T-helper 2 cell treated with Interferon-gamma antibody and Interleukin-4, amounts not matched to agents 100 ng/mL and 5 ng/mL, for 36 hours (primary cell): Measurements from ENCODE around the gene SMG6. TPM values are rescaled to one million over a fixed set of nuclear protein-coding genes. Genes with fewer than 3 reads are reported as not detected.

Experiments used
- intact Hi-C: fragments of 100-400 bp; cut with micrococcal nuclease; formaldehyde crosslinking; loops from one replicate; pipeline ENCODE4 v1.15.1; 2023
- total RNA-seq: library from RNA; stranded (reverse); gene quantifications from 2 replicates; pipeline ENCODE4 v1.2.3, GENCODE V29; 2022

SMG6 gene
- total RNA-seq, 1 donor from 2014 or later: 56.0 TPM

DNA sequence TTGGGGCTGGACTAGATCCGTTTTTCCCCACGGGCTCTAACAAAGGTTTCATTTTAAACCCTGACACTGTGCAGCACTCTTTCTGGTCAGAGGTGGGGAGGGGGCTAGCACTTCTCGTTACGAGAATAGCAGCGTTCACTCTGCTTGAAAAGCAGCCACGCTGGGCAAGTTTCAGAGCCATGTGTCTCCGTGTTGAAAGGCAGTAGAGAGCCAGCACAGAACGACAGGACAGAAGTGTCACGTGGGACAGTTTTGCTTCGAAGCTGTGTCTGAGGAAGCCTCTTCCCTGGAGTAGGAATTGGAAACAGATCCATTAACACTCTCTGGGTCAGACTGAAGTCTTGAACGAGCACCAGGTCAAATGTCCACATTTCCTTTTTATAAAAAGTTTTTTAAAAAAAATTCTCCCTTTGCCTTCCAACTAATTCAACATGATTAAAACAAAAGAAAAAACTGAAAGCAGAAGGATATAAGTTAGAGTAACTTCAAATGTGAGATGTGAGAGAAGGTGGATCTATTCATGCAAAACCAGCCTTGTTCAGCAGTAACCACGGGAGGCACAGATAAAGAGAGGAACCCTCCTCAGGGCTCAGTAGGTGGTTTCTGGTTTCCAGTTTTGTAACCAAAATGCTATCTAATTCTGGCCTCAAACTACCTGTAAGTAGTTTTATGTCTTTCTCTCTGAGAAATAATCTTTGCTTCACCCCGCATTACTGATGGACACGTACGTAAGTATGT is 65.0 kb downstream of the SMG6 start:
- intact Hi-C loops: no loop called here

DNA sequence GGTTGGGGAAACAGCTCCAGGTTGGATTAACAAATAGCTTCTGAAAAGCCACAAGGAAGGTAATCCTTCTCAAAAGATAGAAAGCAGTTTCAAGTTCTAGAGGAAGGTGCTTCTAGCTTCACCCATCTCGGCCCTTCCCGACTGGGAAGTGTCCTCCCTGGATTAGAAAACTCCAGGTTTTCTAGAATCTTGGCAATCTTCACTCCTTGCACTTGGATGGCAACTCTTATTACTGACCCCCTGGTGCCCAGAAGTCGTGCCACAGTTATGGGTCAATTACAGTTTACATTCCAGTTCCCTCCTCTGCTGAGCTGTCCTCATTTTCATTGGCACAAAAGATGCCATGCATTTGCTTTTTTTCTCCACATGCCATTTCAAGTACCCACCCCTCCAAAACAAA is 65.6 kb downstream of the SMG6 start:
- intact Hi-C loops: no loop called here

DNA sequence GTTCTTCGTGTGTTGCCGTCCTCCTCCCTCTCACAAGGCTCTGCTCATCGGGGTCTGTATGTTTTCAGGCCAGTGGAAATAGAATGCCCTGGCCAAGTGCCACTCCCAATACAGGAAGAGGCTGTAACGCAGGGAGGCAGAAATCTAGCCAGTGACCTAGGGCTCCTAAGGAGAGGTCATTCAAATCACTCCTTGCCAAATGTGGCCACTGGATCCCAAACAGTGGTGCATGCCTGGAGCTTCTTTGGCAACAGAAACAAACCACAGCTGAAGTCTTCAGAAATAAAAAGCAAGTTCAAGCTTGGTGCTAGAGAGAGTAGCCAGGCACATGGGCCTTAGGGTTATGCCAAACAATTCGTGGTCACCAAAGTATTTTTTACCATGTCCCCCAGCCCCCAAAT is 66.1 kb downstream of the SMG6 start:
- intact Hi-C loops: no loop called here

GRCh38 chr17:2235792-2236366 is 67.7 kb downstream of the SMG6 start:
- intact Hi-C loops: no loop called here

DNA sequence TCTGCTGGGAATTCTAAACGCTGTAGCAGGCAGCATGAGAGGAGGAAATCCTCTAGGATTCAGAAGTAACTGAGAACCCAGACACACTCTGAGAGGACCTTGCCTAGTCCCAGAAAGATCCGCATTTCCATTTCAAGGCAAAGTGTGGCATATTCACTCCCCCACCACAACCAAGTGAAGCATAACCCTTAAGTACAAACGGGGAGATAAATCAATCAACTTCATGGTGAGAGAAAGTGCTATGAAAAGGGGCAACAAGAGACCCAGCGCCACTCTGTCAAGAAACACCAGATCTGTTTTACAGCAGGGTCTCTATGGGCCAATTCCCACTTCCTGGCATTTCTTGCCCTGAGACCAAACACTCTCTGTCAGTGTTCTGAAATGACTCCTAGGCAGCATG is 68.3 kb downstream of the SMG6 start:
- intact Hi-C loops: no loop called here

- intact Hi-C loops: no loop called here
Observed at GRCh38 chr17:2233441-2233947, 70.1 kb downstream of the SMG6 start.

GRCh38 chr17:2232244-2232638 is 71.3 kb downstream of the SMG6 start:
- intact Hi-C loops: no loop called here

- intact Hi-C loops: no loop called here
Observed at GRCh38 chr17:2230877-2231276, 72.7 kb downstream of the SMG6 start.

DNA sequence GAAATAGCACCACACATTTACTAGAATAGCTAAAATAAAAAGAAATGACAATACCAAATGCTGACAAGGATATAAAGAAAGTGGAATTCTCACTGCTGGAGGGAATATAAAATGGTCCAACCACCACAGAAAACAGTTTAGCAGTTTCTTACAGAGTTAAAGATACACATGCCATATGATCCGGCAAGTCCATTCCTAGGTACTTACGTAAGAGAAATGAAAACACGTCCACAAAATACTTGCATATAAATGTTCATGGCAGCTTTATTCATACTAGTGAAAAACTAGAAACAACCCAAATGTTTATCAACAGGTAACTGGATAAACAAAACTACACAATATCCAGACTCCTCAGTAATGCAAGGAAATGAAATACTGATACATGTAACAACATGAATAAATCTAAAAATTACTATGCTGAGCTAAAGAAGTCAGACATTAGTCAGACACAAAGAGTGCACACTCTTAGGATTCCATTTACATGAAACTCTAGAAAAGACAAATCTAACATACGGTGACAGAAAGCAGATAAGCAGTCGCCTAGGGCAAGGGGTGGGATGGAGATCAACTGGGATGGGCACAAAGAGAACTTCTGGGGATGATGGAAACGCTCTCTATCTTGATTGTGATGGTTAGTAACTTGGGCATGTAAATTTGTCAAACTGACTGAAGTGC is 76.4 kb downstream of the SMG6 start:
- intact Hi-C loops: no loop called here

- intact Hi-C loops: no loop called here
Observed at GRCh38 chr17:2223617-2223927, 80.0 kb downstream of the SMG6 start.

DNA sequence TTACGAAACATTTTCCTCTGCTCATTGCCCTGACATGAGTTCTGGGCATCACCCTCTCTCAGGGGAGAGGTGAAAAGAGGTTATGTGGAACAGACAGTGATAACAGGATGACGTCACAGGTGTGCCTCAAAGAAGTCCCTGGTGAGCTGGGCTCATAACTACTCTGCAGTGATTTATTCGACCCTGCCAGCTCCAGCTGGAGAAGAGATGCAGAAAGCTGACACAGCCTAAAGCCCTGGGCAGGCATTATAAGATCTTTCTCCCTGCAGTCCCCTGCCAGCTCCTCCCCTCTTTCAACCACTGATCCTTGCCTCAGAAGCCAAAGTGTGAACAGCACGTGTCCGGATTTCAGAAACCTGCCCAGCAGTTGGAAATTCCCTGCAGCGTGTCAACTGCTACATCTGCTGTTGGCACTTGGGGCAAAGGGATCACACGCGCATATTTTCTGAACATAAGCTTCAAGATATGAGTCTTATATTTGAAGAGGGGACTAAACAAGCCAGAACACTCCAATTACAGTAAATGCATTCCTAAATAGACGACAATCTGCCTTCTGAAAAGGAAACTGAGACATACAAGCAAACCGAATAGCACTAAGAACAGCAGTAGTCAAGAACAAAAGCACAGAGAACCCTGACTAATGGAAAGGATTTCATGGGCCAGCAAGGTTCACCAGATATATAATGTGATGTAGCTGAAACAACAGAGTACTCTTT is 80.5 kb downstream of the SMG6 start:
- intact Hi-C loops: no loop called here

DNA sequence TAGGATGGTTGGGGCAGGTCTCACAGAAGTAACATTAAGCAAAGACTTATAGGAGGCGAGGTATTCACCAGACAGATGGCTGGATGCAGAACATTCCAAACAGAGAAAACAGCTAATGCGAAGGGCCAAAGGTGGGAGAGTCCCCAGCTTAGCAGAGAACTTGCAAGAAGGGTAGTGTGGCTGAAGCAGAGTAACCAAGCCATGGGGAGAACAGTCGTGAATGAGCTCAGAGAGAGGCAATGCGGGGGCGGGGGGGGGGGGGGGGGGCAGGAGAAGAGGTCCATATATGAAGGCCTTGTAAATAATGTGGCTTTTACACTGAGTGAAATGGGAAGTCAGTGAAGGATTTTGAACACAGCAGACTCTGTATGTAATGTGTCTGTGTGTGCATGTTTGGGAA is 81.3 kb downstream of the SMG6 start:
- intact Hi-C loops: no loop called here

DNA sequence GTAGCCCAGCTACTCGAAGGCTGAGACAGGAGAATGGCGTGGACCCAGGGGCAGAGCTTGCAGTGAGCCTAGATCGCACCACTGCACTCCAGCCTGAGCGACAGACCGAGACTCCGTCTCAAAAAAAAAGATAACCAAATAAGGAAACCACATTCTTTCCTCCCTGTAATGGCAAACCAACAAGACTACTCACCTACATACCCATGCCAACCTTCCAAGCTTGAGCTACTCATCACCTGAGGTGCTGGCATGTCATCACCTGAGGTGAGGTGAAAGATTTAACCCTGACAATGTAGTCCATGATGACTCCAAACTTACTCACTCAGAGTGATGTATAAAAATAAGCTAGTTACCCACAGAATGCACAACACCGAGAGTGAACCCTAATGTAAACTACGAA is 85.2 kb downstream of the SMG6 start:
- intact Hi-C loops: no loop called here

- intact Hi-C loops: no loop called here
Observed at GRCh38 chr17:2215616-2216364, 87.8 kb downstream of the SMG6 start.

- intact Hi-C loops: no loop called here
Observed at GRCh38 chr17:2214929-2215615, 88.5 kb downstream of the SMG6 start.

DNA sequence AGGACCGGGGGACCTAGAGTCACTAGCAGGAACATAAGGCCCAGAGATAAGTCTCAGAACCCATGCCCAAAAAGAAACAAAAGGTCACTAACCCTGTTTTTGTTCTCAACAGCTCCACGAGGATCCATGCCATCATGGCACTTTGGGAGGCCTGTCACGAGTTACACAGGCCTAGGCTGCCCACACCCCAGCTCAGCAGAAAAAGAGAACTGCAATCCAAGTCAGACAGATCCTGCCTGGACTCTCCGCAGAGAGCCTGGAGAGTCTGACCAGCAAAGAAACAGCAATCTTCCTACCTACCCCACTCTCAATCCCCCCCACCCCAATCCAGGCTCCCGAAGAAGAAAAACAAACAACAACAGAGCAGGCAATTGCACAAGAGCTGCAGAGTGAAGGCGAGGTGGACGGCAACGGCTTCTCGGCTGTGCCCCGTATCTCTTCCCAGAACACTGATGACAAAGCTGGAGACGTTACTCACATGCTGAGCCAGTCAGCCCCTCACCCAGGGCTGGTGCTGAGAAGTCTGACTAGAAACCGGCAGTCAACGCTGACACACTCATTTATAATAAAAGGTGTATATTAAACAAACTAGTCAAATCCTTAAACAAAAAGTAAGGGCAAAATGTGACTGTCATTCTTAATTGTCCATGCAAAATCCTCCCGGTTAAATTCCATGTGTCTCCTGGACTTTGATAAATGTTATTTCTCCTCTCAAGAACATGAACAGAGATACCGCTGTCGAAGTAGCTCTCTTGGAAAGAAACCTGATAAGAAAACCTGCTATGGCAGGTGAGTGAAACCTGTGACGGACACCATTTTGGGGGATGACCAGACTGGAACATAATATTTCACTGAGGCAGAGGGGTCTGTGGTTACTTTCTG is 89.3 kb downstream of the SMG6 start:
- intact Hi-C loops: no loop called here

DNA sequence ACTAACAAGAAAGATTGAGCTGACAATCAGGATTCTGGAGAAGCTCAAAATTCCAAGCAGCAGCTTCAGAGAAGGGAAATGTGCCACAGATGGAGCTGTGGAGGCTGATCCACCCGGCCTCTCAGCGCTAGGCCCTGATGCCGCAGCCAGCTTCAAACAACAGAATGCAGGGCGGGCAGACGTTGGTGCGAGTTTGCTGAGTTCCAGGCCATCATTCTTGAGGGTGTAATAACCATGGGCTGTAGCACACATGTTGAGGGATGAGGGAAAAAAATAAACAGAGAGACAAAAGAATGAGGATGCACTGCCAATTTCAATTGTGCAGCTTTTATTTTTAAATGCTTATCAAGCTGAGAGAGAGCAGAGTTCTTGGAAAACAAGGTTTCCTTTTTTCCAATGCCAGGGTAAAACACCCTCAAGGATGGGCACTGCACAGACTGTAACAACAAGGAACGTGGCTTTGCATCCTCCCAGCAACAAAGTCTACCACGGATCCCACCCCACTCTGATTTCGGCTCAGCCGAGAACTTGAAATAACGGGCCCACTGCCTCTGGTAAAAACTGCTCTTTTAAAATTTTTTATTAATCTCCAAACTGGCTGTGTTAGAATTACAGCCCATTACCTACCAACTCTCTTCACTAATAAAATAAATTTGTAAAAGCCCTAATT is 90.2 kb downstream of the SMG6 start:
- intact Hi-C loops: no loop called here

DNA sequence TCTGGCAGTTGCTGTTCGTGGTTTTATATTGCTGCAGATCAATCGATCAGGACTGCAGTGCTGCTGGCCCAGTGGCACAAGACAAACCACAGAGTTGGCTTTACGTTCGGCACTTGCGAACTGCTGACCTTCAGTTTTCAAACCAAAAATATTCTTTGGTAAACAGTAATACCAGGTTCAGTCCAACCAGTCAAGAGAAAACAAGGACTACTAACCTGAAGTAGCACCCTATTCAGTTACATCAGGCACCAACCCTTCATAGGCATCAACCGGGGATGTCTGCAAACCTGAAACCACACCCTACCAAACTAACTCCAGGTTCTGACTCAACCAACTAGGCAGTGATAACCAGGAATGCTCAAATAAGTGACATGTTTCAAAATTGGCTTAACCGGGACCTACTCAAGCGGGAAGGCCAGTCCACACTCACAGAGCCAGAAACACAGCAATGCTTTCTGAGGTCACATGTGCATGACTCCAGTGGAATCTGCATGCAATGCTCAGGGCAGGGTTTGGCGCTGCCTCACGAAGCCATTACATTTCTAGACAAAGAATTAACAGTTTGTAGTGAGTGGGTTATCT is 91.1 kb downstream of the SMG6 start:
- intact Hi-C loops: no loop called here
